ENCODE measurements around the gene WDR7.

WDR7 gene

GRCh38 chr18:56990678-56991077 is 339.5 kb downstream of the WDR7 start:
- no peak for DNase-seq
- Mint-ChIP-seq H3K9me3 (no peaks in the 10 kb centered on the region), H3K4me1 (ENCODE audit: low read depth) (peaks cover 11% of the 10 kb centered on the region), H3K36me3 (ENCODE audit: low read depth) (peaks cover 4% of the 10 kb centered on the region), H3K27ac (peak overlapping the region; percentile 20), H3K4me3 (no peak overlapping the region), H3K27me3 (no peaks in the 10 kb centered on the region)

- Mint-ChIP-seq H3K27me3 (no peaks in the 10 kb centered on the region), H3K36me3 (ENCODE audit: low read depth) (peaks cover 4% of the 10 kb centered on the region), H3K4me3 (no peak overlapping the region), H3K9me3 (no peaks in the 10 kb centered on the region), H3K4me1 (ENCODE audit: low read depth) (peaks cover 13% of the 10 kb centered on the region), H3K27ac (peak overlapping the region; percentile 48)
- no peak for DNase-seq
Measured at GRCh38 chr18:56992777-56993176, 341.6 kb downstream of the WDR7 start.

- Mint-ChIP-seq H3K27ac (no peak overlapping the region), H3K4me1 (ENCODE audit: low read depth) (peaks cover 17% of the 10 kb centered on the region), H3K36me3 (ENCODE audit: low read depth) (peaks cover 5% of the 10 kb centered on the region), H3K9me3 (no peaks in the 10 kb centered on the region), H3K27me3 (no peaks in the 10 kb centered on the region), H3K4me3 (no peak overlapping the region)
- no peak for DNase-seq
Measured at GRCh38 chr18:56995579-56996188, 344.5 kb downstream of the WDR7 start.

GRCh38 chr18:56997200-56997599 is 346.0 kb downstream of the WDR7 start:
- Mint-ChIP-seq H3K36me3 (ENCODE audit: low read depth) (peaks cover 3% of the 10 kb centered on the region), H3K4me1 (ENCODE audit: low read depth) (peaks cover 24% of the 10 kb centered on the region), H3K9me3 (no peaks in the 10 kb centered on the region), H3K4me3 (no peak overlapping the region), H3K27me3 (no peaks in the 10 kb centered on the region), H3K27ac (no peak overlapping the region)
- DNase-seq: no peak

- Mint-ChIP-seq H3K36me3 (ENCODE audit: low read depth) (peaks cover 3% of the 10 kb centered on the region), H3K27me3 (no peaks in the 10 kb centered on the region), H3K4me3 (no peak overlapping the region), H3K9me3 (no peaks in the 10 kb centered on the region), H3K27ac (no peak overlapping the region), H3K4me1 (ENCODE audit: low read depth) (peaks cover 36% of the 10 kb centered on the region)
- no peak for DNase-seq
Measured at GRCh38 chr18:56999823-57000222, 348.7 kb downstream of the WDR7 start.

GRCh38 chr18:57002627-57003026 is 351.5 kb downstream of the WDR7 start:
- Mint-ChIP-seq H3K4me1 (ENCODE audit: low read depth) (peaks cover 42% of the 10 kb centered on the region), H3K36me3 (ENCODE audit: low read depth) (peaks cover 3% of the 10 kb centered on the region), H3K27ac (no peak overlapping the region), H3K9me3 (no peaks in the 10 kb centered on the region), H3K4me3 (no peak overlapping the region), H3K27me3 (no peaks in the 10 kb centered on the region)
- no peak for DNase-seq

GRCh38 chr18:57003342-57003741 is 352.2 kb downstream of the WDR7 start:
- Mint-ChIP-seq H3K36me3 (ENCODE audit: low read depth) (no peaks in the 10 kb centered on the region), H3K4me3 (no peak overlapping the region), H3K27ac (no peak overlapping the region)

GRCh38 chr18:57004366-57005121 is 353.4 kb downstream of the WDR7 start:
- Mint-ChIP-seq H3K27ac (peak overlapping the region; percentile 91), H3K36me3 (ENCODE audit: low read depth) (no peaks in the 10 kb centered on the region), H3K9me3 (no peaks in the 10 kb centered on the region), H3K27me3 (no peaks in the 10 kb centered on the region), H3K4me1 (ENCODE audit: low read depth) (peaks cover 42% of the 10 kb centered on the region), H3K4me3 (peak overlapping the region; percentile 41)
- no peak for DNase-seq

More at GRCh38 chr18:57003342-57003741, 352.2 kb downstream of the WDR7 start:
- no peak for DNase-seq
- Mint-ChIP-seq H3K9me3 (no peaks in the 10 kb centered on the region), H3K27me3 (no peaks in the 10 kb centered on the region), H3K4me1 (ENCODE audit: low read depth) (peaks cover 42% of the 10 kb centered on the region)

- H3K4me1 Mint-ChIP-seq (ENCODE audit: low read depth): peaks cover 24% of the 10 kb centered on the region
Measured at GRCh38 chr18:57008001-57008686, 357.0 kb downstream of the WDR7 start.

GRCh38 chr18:57009844-57010243 is 358.7 kb downstream of the WDR7 start:
- H3K9me3 Mint-ChIP-seq: no peaks in the 10 kb centered on the region
- H3K4me1 Mint-ChIP-seq (ENCODE audit: low read depth): peaks cover 10% of the 10 kb centered on the region
- H3K27me3 Mint-ChIP-seq: no peaks in the 10 kb centered on the region
- no peaks in the 10 kb centered on the region for H3K36me3 Mint-ChIP-seq (ENCODE audit: low read depth)
- no peak overlapping the region for H3K27ac Mint-ChIP-seq
- DNase-seq: no peak
- no peak overlapping the region for H3K4me3 Mint-ChIP-seq

More at GRCh38 chr18:57008001-57008686, 357.0 kb downstream of the WDR7 start:
- no peak for DNase-seq
- Mint-ChIP-seq H3K9me3 (no peaks in the 10 kb centered on the region), H3K4me3 (no peak overlapping the region), H3K27ac (no peak overlapping the region), H3K27me3 (no peaks in the 10 kb centered on the region), H3K36me3 (ENCODE audit: low read depth) (no peaks in the 10 kb centered on the region)

GRCh38 chr18:57014772-57015413 is 363.7 kb downstream of the WDR7 start:
- no peak overlapping the region for H3K27ac Mint-ChIP-seq
- H3K4me1 Mint-ChIP-seq (ENCODE audit: low read depth): peaks cover 33% of the 10 kb centered on the region
- no peaks in the 10 kb centered on the region for H3K36me3 Mint-ChIP-seq (ENCODE audit: low read depth)
- H3K4me3 Mint-ChIP-seq: no peak overlapping the region
- DNase-seq: no peak
- H3K27me3 Mint-ChIP-seq: no peaks in the 10 kb centered on the region
- H3K9me3 Mint-ChIP-seq: no peaks in the 10 kb centered on the region

- H3K36me3 Mint-ChIP-seq (ENCODE audit: low read depth): peaks cover 3% of the 10 kb centered on the region
- H3K4me1 Mint-ChIP-seq (ENCODE audit: low read depth): peaks cover 33% of the 10 kb centered on the region
- no peak overlapping the region for H3K4me3 Mint-ChIP-seq
- no peak overlapping the region for H3K27ac Mint-ChIP-seq
- no peaks in the 10 kb centered on the region for H3K27me3 Mint-ChIP-seq
- H3K9me3 Mint-ChIP-seq: no peaks in the 10 kb centered on the region
- DNase-seq: no peak
Measured at GRCh38 chr18:57015451-57015850, 364.3 kb downstream of the WDR7 start.

- Mint-ChIP-seq H3K4me1 (ENCODE audit: low read depth) (peaks cover 33% of the 10 kb centered on the region), H3K9me3 (no peaks in the 10 kb centered on the region), H3K36me3 (ENCODE audit: low read depth) (peaks cover 30% of the 10 kb centered on the region), H3K27me3 (no peaks in the 10 kb centered on the region), H3K4me3 (no peak overlapping the region), H3K27ac (no peak overlapping the region)
- no peak for DNase-seq
Measured at GRCh38 chr18:57018845-57019244, 367.7 kb downstream of the WDR7 start.

- Mint-ChIP-seq H3K36me3 (ENCODE audit: low read depth) (peaks cover 56% of the 10 kb centered on the region), H3K27me3 (no peaks in the 10 kb centered on the region), H3K4me3 (no peak overlapping the region), H3K9me3 (no peaks in the 10 kb centered on the region), H3K4me1 (ENCODE audit: low read depth) (peaks cover 11% of the 10 kb centered on the region), H3K27ac (no peak overlapping the region)
- DNase-seq: no peak
Measured at GRCh38 chr18:57022716-57023115, 371.6 kb downstream of the WDR7 start.
